Measurements from ENCODE around the gene MYO9A. TPM values are rescaled to one million over a fixed set of nuclear protein-coding genes. Genes with fewer than 3 reads are reported as not detected.

The MYO9A gene
- total RNA-seq, 1 donor, result 59.0 TPM

GRCh38 chr15:72070817-72071447 is 47.0 kb downstream of the MYO9A start:
- Histone ChIP-seq H2AFZ (ENCODE audit: low read length) (no peak overlapping the region), H3K27me3 (ENCODE audit: insufficient read depth, low read length) (no peaks in the 10 kb centered on the region), H3K4me2 (ENCODE audit: insufficient read depth, low read length) (no peak overlapping the region), H3K27ac (ENCODE audit: low read depth, low read length) (no peak overlapping the region), H3K79me2 (ENCODE audit: insufficient read depth, low read length) (peaks cover 72% of the 10 kb centered on the region), H3K36me3 (ENCODE audit: insufficient read depth, low read length) (no peaks in the 10 kb centered on the region), H3K4me3 (ENCODE audit: insufficient read depth, low read length) (no peak overlapping the region), H3K4me1 (ENCODE audit: insufficient read depth, low read length) (no peaks in the 10 kb centered on the region), H3K9me3 (ENCODE audit: low read depth, low read length) (no peaks in the 10 kb centered on the region), H4K20me1 (ENCODE audit: insufficient read depth, low read length) (peaks cover 3% of the 10 kb centered on the region)
- peak; percentile 53 for DNase-seq (ENCODE audit: insufficient read length, low spot score, missing footprints)
- TF ChIP-seq CTCF (IDR thresholded peaks at IDR 0.05; ENCODE audit: extremely low read depth, low read depth, low read length), result no peak

GRCh38 chr15:72068856-72069255 is 49.1 kb downstream of the MYO9A start:
- Histone ChIP-seq H3K27ac (ENCODE audit: low read depth, low read length) (no peak overlapping the region), H3K79me2 (ENCODE audit: insufficient read depth, low read length) (peaks cover 76% of the 10 kb centered on the region), H3K4me2 (ENCODE audit: insufficient read depth, low read length) (no peak overlapping the region), H3K4me3 (ENCODE audit: insufficient read depth, low read length) (no peak overlapping the region), H3K36me3 (ENCODE audit: insufficient read depth, low read length) (no peaks in the 10 kb centered on the region), H4K20me1 (ENCODE audit: insufficient read depth, low read length) (peaks cover 2% of the 10 kb centered on the region), H3K4me1 (ENCODE audit: insufficient read depth, low read length) (no peaks in the 10 kb centered on the region), H3K27me3 (ENCODE audit: insufficient read depth, low read length) (no peaks in the 10 kb centered on the region), H3K9me3 (ENCODE audit: low read depth, low read length) (no peaks in the 10 kb centered on the region), H2AFZ (ENCODE audit: low read length) (no peak overlapping the region)
- no peak for DNase-seq (ENCODE audit: insufficient read length, low spot score, missing footprints)
- TF ChIP-seq CTCF (IDR thresholded peaks at IDR 0.05; ENCODE audit: extremely low read depth, low read depth, low read length), result no peak

- Histone ChIP-seq H2AFZ (ENCODE audit: low read length) (no peak overlapping the region), H3K27ac (ENCODE audit: low read depth, low read length) (no peak overlapping the region), H3K4me1 (ENCODE audit: insufficient read depth, low read length) (peaks cover 8% of the 10 kb centered on the region), H3K9me3 (ENCODE audit: low read depth, low read length) (no peaks in the 10 kb centered on the region), H4K20me1 (ENCODE audit: insufficient read depth, low read length) (peaks cover 24% of the 10 kb centered on the region), H3K79me2 (ENCODE audit: insufficient read depth, low read length) (peaks cover 80% of the 10 kb centered on the region), H3K4me3 (ENCODE audit: insufficient read depth, low read length) (no peak overlapping the region), H3K36me3 (ENCODE audit: insufficient read depth, low read length) (no peaks in the 10 kb centered on the region), H3K4me2 (ENCODE audit: insufficient read depth, low read length) (no peak overlapping the region), H3K27me3 (ENCODE audit: insufficient read depth, low read length) (no peaks in the 10 kb centered on the region)
- no peak for DNase-seq (ENCODE audit: insufficient read length, low spot score, missing footprints)
- TF ChIP-seq CTCF (IDR thresholded peaks at IDR 0.05; ENCODE audit: extremely low read depth, low read depth, low read length), result no peak
Measured at GRCh38 chr15:72065801-72066200, 52.1 kb downstream of the MYO9A start.

GRCh38 chr15:72063186-72063585 is 54.8 kb downstream of the MYO9A start:
- TF ChIP-seq CTCF (IDR thresholded peaks at IDR 0.05; ENCODE audit: extremely low read depth, low read depth, low read length), result no peak
- no peak for DNase-seq (ENCODE audit: insufficient read length, low spot score, missing footprints)

More at GRCh38 chr15:72063186-72063585, 54.8 kb downstream of the MYO9A start:
- H3K4me3 ChIP-seq (ENCODE audit: insufficient read depth, low read length), result no peak overlapping the region
- H3K9me3 ChIP-seq (ENCODE audit: low read depth, low read length), result no peaks in the 10 kb centered on the region
- H3K4me1 ChIP-seq (ENCODE audit: insufficient read depth, low read length), result peaks cover 8% of the 10 kb centered on the region
- H3K27me3 ChIP-seq (ENCODE audit: insufficient read depth, low read length), result no peaks in the 10 kb centered on the region
- H4K20me1 ChIP-seq (ENCODE audit: insufficient read depth, low read length), result peaks cover 27% of the 10 kb centered on the region
- H3K79me2 ChIP-seq (ENCODE audit: insufficient read depth, low read length), result peaks cover 67% of the 10 kb centered on the region
- H3K36me3 ChIP-seq (ENCODE audit: insufficient read depth, low read length), result no peaks in the 10 kb centered on the region
- H3K27ac ChIP-seq (ENCODE audit: low read depth, low read length), result no peak overlapping the region
- H2AFZ ChIP-seq (ENCODE audit: low read length), result no peak overlapping the region
- H3K4me2 ChIP-seq (ENCODE audit: insufficient read depth, low read length), result no peak overlapping the region
